TTC549 (cell line): ENCODE measurements around the gene SFTPB.
"Not testable (repeated sequence)": the region's sequence is repeated elsewhere in the genome, so short reads cannot be mapped to it uniquely, and the experiment has no call there.

ENCODE experiments used
- FAIRE-seq: peaks from 2 replicates; lab custom pipeline; 2012; peaks lifted over from hg19 to GRCh38; lab: Jason Lieb, UNC

The SFTPB gene

GRCh38 chr2:85668009-85668856, at the start of gene SFTPB:
Gene SFTPB (minus strand): TSS chr2:85668199. CDS start chr2:85668183, 16 bp downstream.
- no peak for FAIRE-seq

GRCh38 chr2:85717308-85718008, 49.5 kb upstream of the SFTPB start:
- FAIRE-seq, result no peak

- no peak for FAIRE-seq
Measured at GRCh38 chr2:85716346-85716914, 48.4 kb upstream of the SFTPB start.

- no peak for FAIRE-seq
Measured at GRCh38 chr2:85714841-85715240, 46.8 kb upstream of the SFTPB start.

- not testable (repeated sequence) for FAIRE-seq
Measured at GRCh38 chr2:85714421-85714820, 46.4 kb upstream of the SFTPB start.

GRCh38 chr2:85713836-85714235, 45.8 kb upstream of the SFTPB start:
- FAIRE-seq, result no peak

GRCh38 chr2:85712849-85713612, 45.0 kb upstream of the SFTPB start:
- no peak for FAIRE-seq

GRCh38 chr2:85712336-85712735, 44.3 kb upstream of the SFTPB start:
- no peak for FAIRE-seq

GRCh38 chr2:85711578-85712060, 43.6 kb upstream of the SFTPB start:
- FAIRE-seq, result no peak

GRCh38 chr2:85710687-85711577, 42.9 kb upstream of the SFTPB start:
- FAIRE-seq, result no peak

GRCh38 chr2:85709401-85709811, 41.4 kb upstream of the SFTPB start:
- FAIRE-seq, result no peak

- FAIRE-seq, result no peak
Measured at GRCh38 chr2:85708641-85709040, 40.6 kb upstream of the SFTPB start.

- FAIRE-seq, result peak; percentile 92
Measured at GRCh38 chr2:85707304-85707703, 39.3 kb upstream of the SFTPB start.

GRCh38 chr2:85706599-85707296, 38.7 kb upstream of the SFTPB start:
- FAIRE-seq, result no peak

GRCh38 chr2:85706063-85706462, 38.1 kb upstream of the SFTPB start:
- no peak for FAIRE-seq

GRCh38 chr2:85705680-85706039, 37.7 kb upstream of the SFTPB start:
- FAIRE-seq, result no peak

GRCh38 chr2:85704800-85705679, 37.0 kb upstream of the SFTPB start:
- FAIRE-seq, result no peak

GRCh38 chr2:85704038-85704437, 36.0 kb upstream of the SFTPB start:
- no peak for FAIRE-seq

- no peak for FAIRE-seq
Measured at GRCh38 chr2:85703329-85703728, 35.3 kb upstream of the SFTPB start.

GRCh38 chr2:85702800-85703199, 34.8 kb upstream of the SFTPB start:
- FAIRE-seq, result no peak
